ENCODE data around the gene IPO11. TPM values are rescaled to one million over a fixed set of nuclear protein-coding genes. Genes with fewer than 3 reads are reported as not detected.

Gene IPO11
- total RNA-seq, 4 donors from 2014 or later, result 25.0 to 49.2 (median 35.5) TPM

GRCh38 chr5:62450259-62450658 lies 37.7 kb downstream of the IPO11 start:
- TF ChIP-seq CTCF (IDR thresholded peaks at IDR 0.05; ENCODE audit: low read depth), result no peak

GRCh38 chr5:62457071-62457470 lies 44.5 kb downstream of the IPO11 start:
- no peak for TF ChIP-seq CTCF (IDR thresholded peaks at IDR 0.05; ENCODE audit: low read depth)

- no peak for TF ChIP-seq CTCF (IDR thresholded peaks at IDR 0.05; ENCODE audit: low read depth)
Measured at GRCh38 chr5:62460578-62460983, 48.0 kb downstream of the IPO11 start.

GRCh38 chr5:62461561-62461960 lies 49.0 kb downstream of the IPO11 start:
- TF ChIP-seq CTCF (IDR thresholded peaks at IDR 0.05; ENCODE audit: low read depth), result no peak

GRCh38 chr5:62465985-62466925 lies 53.7 kb downstream of the IPO11 start:
- no peak for TF ChIP-seq CTCF (IDR thresholded peaks at IDR 0.05; ENCODE audit: low read depth)

GRCh38 chr5:62473209-62473608 lies 60.6 kb downstream of the IPO11 start:
- no peak for TF ChIP-seq CTCF (IDR thresholded peaks at IDR 0.05; ENCODE audit: low read depth)

GRCh38 chr5:62475072-62475471 lies 62.5 kb downstream of the IPO11 start:
- TF ChIP-seq CTCF (IDR thresholded peaks at IDR 0.05; ENCODE audit: low read depth), result no peak

All from subcutaneous adipose tissue (tissue), 4 donors.